ENCODE results near the gene CSTF1.

- TF ChIP-seq, protein P1, sequence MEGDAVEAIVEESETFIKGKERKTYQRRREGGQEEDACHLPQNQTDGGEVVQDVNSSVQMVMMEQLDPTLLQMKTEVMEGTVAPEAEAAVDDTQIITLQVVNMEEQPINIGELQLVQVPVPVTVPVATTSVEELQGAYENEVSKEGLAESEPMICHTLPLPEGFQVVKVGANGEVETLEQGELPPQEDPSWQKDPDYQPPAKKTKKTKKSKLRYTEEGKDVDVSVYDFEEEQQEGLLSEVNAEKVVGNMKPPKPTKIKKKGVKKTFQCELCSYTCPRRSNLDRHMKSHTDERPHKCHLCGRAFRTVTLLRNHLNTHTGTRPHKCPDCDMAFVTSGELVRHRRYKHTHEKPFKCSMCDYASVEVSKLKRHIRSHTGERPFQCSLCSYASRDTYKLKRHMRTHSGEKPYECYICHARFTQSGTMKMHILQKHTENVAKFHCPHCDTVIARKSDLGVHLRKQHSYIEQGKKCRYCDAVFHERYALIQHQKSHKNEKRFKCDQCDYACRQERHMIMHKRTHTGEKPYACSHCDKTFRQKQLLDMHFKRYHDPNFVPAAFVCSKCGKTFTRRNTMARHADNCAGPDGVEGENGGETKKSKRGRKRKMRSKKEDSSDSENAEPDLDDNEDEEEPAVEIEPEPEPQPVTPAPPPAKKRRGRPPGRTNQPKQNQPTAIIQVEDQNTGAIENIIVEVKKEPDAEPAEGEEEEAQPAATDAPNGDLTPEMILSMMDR (IDR thresholded peaks at IDR 0.05; ENCODE audit: low read length): no peak
- no peak for TF ChIP-seq EZH2 (optimal IDR thresholded peaks at IDR 0.05; ENCODE audit: low read depth, low read length)
These were observed 37.1 kb downstream of the CSTF1 start for GRCh38 chr20:56429502-56429901.

All from MM.1S (cell line).